ENCODE measurements around the gene TRIM2. TPM values are rescaled to one million over a fixed set of nuclear protein-coding genes. Genes with fewer than 3 reads are reported as not detected.
A peak's percentile ranks its signal among the peaks of the same experiment; 100 is the strongest.
"Not testable (repeated sequence)": the region's sequence is repeated elsewhere in the genome, so short reads cannot be mapped to it uniquely, and the experiment has no call there.

The TRIM2 gene
- 1 to 10 TPM; 1.7 to 2.9 TPM for total RNA-seq

DNA sequence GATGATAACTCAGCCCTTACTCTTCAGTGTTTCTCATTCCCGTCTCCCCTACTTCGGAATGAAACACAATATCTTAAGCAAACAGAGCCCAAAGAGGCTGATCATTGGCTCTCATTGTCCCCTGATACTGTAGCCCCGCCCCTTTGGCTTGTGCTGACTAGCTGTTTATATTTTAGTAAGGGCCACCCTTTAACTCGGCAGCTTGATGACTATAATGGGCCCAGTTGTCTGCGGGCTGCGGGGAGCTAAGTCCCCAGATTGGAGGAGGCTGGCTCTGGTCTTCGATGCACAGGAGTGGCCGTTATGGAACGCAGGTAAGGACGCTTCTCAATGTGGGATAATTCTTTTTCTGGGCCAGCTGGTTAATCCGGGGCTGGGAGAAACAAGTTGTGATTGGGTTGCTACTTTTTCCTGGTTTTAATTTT is at the start of gene TRIM2:
TSS of gene TRIM2 (plus strand) at position 197 of the 425 bp plus-strand sequence. CDS start at position 285, 88 bp downstream.
- POLR2A ChIA-PET = no interaction called here

GRCh38 chr4:153155686-153156085 is 48.6 kb upstream of the TRIM2 start:
- Mint-ChIP-seq H3K4me1 (ENCODE audit: low read depth) (peaks cover 71% of the 10 kb centered on the region), H3K9me3 (no peaks in the 10 kb centered on the region), H3K27me3 (peaks cover 7% of the 10 kb centered on the region), H3K27ac (no peak overlapping the region), H3K36me3 (no peaks in the 10 kb centered on the region), H3K4me3 (no peak overlapping the region)
- DNase-seq = no peak
- CTCF ChIA-PET = interaction anchor here (0.6 to 2.1 kb wide), 12 partner anchors 11 to 493 kb away, joined by 3 to 8 read pairs (median 3); partner anchors contain the start of gene TRIM2
- intact Hi-C loops (cut with micrococcal nuclease) = no loop called here
- POLR2A ChIA-PET = no interaction called here

More for the DNA sequence above, at the start of gene TRIM2:
- H3K36me3 Mint-ChIP-seq = no peaks in the 10 kb centered on the region
- peak within 1 kb of the TSS; percentile 66 for H3K27ac Mint-ChIP-seq
- CTCF ChIA-PET = interaction anchor here (1.1 to 1.4 kb wide), 3 partner anchors 48 to 138 kb away, joined by 3 to 7 read pairs (median 4); no protein-coding TSS in a partner anchor
- H3K27me3 Mint-ChIP-seq = no peaks in the 10 kb centered on the region
- no peaks in the 10 kb centered on the region for H3K9me3 Mint-ChIP-seq
- peak within 1 kb of the TSS; percentile 64 for H3K4me3 Mint-ChIP-seq
- H3K4me1 Mint-ChIP-seq (ENCODE audit: low read depth) = peaks cover 35% of the 10 kb centered on the region
- DNase-seq = no peak
- intact Hi-C loops (cut with micrococcal nuclease) = no loop called here

DNA sequence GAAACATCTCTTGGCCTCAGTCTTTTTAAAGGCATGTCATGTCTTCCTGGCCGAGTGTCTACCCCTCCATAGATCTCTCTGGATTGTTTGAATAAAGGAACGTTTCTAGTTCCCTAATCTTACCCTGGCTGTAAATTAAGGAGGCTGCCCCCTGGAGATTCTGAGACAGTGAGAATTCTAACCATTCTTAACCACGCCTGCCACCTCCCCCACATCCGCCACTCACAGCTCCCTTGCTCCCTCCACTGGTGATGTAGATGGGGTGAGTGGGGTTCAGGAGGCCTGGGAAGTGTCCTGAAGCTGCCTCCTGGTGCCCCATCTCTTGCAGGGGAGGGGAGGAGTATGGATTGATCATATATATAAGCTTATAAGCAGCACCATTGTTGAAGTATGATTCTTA is 48.0 kb upstream of the TRIM2 start:
- CTCF ChIA-PET = interaction anchor here (0.6 to 2.1 kb wide), 16 partner anchors 11 to 493 kb away, joined by 3 to 8 read pairs (median 3); partner anchors contain the start of genes MND1 and TRIM2
- Mint-ChIP-seq H3K4me3 (no peak overlapping the region), H3K27ac (no peak overlapping the region), H3K9me3 (no peaks in the 10 kb centered on the region), H3K36me3 (no peaks in the 10 kb centered on the region), H3K27me3 (peaks cover 7% of the 10 kb centered on the region), H3K4me1 (ENCODE audit: low read depth) (peaks cover 73% of the 10 kb centered on the region)
- POLR2A ChIA-PET = no interaction called here
- intact Hi-C loops (cut with micrococcal nuclease) = no loop called here
- DNase-seq = peak; percentile 62

DNA sequence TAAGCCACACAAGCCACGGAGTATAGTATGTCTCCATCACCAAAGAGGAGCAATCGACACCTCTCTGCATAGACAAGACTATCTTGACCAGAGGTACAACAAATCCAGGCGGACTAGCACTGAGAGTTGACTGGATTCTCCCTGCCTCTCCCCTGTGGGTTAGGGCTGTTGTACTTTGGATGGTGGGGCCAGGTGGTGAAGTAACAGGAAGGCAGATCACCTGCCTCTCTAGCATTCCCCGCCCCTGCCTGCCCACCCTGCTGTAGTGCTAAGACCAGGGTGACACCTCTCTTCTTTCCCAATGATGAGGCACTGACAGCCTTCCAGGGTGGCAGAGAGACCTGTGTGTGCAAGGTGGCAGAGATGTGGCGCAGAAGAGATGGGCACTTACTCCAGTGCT is 47.5 kb upstream of the TRIM2 start:
- Mint-ChIP-seq H3K27me3 (peaks cover 7% of the 10 kb centered on the region), H3K4me1 (ENCODE audit: low read depth) (peaks cover 70% of the 10 kb centered on the region), H3K36me3 (no peaks in the 10 kb centered on the region), H3K27ac (no peak overlapping the region), H3K4me3 (no peak overlapping the region), H3K9me3 (no peaks in the 10 kb centered on the region)
- ChIA-PET POLR2A (no interaction called here), CTCF (interaction anchor here (0.7 to 2.1 kb wide), 12 partner anchors 12 to 487 kb away, joined by 3 to 8 read pairs (median 3); partner anchors contain the start of genes MND1 and TRIM2)
- intact Hi-C loops (cut with micrococcal nuclease) = no loop called here
- no peak for DNase-seq

- no peak overlapping the region for H3K4me3 Mint-ChIP-seq
- peaks cover 53% of the 10 kb centered on the region for H3K4me1 Mint-ChIP-seq (ENCODE audit: low read depth)
- no peak for DNase-seq
- ChIA-PET POLR2A (interaction anchor here (1.1 kb wide), 1 partner anchor 44 kb away, joined by 3 read pairs; no protein-coding TSS in a partner anchor), CTCF (interaction anchor here (0.6 to 3.0 kb wide), 9 partner anchors 11 to 485 kb away, joined by 3 to 16 read pairs (median 7); no protein-coding TSS in a partner anchor)
- no peaks in the 10 kb centered on the region for H3K36me3 Mint-ChIP-seq
- no peaks in the 10 kb centered on the region for H3K9me3 Mint-ChIP-seq
- intact Hi-C loops (cut with micrococcal nuclease) = loop anchor here (1.0 to 2.0 kb wide), 2 partner anchors 46 to 64 kb away; no protein-coding TSS in a partner anchor
- H3K27ac Mint-ChIP-seq = no peak overlapping the region
- peaks cover 5% of the 10 kb centered on the region for H3K27me3 Mint-ChIP-seq
Measured at GRCh38 chr4:153159016-153159415, 45.2 kb upstream of the TRIM2 start.

GRCh38 chr4:153159728-153160221 is 44.5 kb upstream of the TRIM2 start:
- CTCF ChIA-PET = interaction anchor here (0.6 to 3.0 kb wide), 12 partner anchors 11 to 484 kb away, joined by 3 to 16 read pairs (median 6); no protein-coding TSS in a partner anchor
- peak overlapping the region; percentile 30 for H3K4me3 Mint-ChIP-seq
- H3K9me3 Mint-ChIP-seq = no peaks in the 10 kb centered on the region
- POLR2A ChIA-PET = interaction anchor here (0.7 to 1.1 kb wide), 3 partner anchors 45 to 338 kb away, joined by 3 to 4 read pairs (median 3); no protein-coding TSS in a partner anchor
- peaks cover 45% of the 10 kb centered on the region for H3K4me1 Mint-ChIP-seq (ENCODE audit: low read depth)
- no peak for DNase-seq
- intact Hi-C loops (cut with micrococcal nuclease) = loop anchor here (1.0 to 2.0 kb wide), 2 partner anchors 46 to 63 kb away; no protein-coding TSS in a partner anchor
- peak overlapping the region; percentile 68 for H3K27ac Mint-ChIP-seq
- H3K27me3 Mint-ChIP-seq = peaks cover 5% of the 10 kb centered on the region
- H3K36me3 Mint-ChIP-seq = no peaks in the 10 kb centered on the region

DNA sequence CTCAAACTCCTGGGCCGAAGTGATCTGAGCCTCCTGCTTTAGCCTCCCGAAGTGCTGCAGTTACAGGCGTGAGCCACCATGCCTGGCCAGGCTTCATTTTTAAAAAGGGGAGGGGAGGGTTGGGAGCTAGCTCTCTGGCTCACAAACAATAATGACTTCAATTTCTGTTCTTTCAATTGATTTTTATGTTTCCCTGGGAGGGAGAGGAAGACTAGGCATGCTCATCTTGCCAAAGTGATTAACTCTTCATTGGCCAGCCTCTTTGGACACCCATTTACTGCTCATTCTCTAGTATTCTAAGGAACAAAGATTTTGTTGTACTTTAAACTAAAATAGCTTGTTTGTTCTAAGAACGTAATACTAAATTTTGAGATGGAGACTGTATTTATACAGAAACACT is 43.4 kb upstream of the TRIM2 start:
- peaks cover 40% of the 10 kb centered on the region for H3K4me1 Mint-ChIP-seq (ENCODE audit: low read depth)
- no peak overlapping the region for H3K4me3 Mint-ChIP-seq
- no peak for DNase-seq
- ChIA-PET POLR2A (no interaction called here), CTCF (interaction anchor here (0.5 to 3.0 kb wide), 6 partner anchors 15 to 483 kb away, joined by 4 to 16 read pairs (median 8); no protein-coding TSS in a partner anchor)
- no peaks in the 10 kb centered on the region for H3K36me3 Mint-ChIP-seq
- no peaks in the 10 kb centered on the region for H3K9me3 Mint-ChIP-seq
- peaks cover 5% of the 10 kb centered on the region for H3K27me3 Mint-ChIP-seq
- no peak overlapping the region for H3K27ac Mint-ChIP-seq
- intact Hi-C loops (cut with micrococcal nuclease) = no loop called here

DNA sequence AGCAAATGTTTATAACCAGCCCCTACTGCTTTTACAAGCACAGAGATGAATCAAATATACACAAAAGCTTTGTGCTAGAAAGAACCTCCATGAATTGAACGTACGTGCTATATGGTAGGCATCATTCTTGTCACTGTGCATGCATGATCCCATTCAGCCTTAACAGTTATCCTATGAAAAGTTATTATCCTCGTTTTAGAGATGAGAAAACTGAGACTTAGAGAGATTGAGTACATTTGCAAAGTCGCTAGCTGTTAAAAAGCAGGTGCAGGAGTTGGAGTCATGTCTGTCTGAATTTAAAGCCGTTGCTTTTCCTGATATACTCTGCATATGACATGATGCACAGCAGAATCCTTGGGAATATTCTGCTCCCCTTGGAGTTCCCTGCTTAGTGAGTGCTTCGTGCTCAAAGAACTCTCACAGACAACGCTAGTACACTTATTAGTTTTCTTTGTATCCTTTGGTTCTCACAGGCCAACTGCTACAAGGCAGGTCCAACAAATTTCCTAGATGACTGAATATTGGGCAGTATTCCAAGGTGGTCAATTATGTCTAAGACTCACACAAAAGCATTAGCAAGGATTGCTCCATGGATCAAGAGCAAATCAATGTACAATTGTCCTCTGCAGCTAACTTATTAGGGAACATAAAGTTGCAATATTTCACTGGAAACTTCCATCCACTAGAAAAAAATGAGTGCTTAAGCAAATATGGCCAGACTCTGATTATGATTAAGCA is 42.8 kb upstream of the TRIM2 start:
- Mint-ChIP-seq H3K27me3 (peaks cover 5% of the 10 kb centered on the region), H3K27ac (no peak overlapping the region), H3K4me3 (no peak overlapping the region), H3K9me3 (no peaks in the 10 kb centered on the region), H3K36me3 (no peaks in the 10 kb centered on the region), H3K4me1 (ENCODE audit: low read depth) (peaks cover 35% of the 10 kb centered on the region)
- ChIA-PET CTCF (interaction anchor here (0.5 to 3.0 kb wide), 3 partner anchors 16 to 76 kb away, joined by 4 to 16 read pairs (median 10); no protein-coding TSS in a partner anchor), POLR2A (no interaction called here)
- no peak for DNase-seq
- intact Hi-C loops (cut with micrococcal nuclease) = no loop called here

DNA sequence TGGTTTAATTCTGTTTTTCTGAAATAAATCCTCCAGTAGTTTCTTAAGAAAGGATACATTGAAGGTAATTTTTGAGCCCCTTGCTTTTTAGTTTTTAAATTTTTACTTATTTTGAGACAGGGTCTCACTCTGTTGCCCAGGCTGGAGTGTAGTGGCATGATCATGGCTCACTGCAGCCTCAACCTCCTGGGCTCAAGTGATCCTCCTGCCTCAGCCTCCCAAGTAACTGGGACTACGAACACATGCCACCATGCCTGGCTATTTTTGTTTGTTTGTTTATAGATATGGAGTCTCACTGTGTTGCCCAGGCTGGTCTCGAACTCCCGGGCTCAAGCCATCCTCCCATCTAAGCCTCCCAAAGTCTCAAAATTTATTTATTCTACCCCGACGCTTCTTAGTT is 39.0 kb upstream of the TRIM2 start:
- H3K27ac Mint-ChIP-seq; H3K9me3 Mint-ChIP-seq; DNase-seq; POLR2A ChIA-PET; H3K36me3 Mint-ChIP-seq; H3K27me3 Mint-ChIP-seq; CTCF ChIA-PET; intact Hi-C loops (cut with micrococcal nuclease); H3K4me3 Mint-ChIP-seq; H3K4me1 Mint-ChIP-seq (ENCODE audit: low read depth): not testable (repeated sequence)

- ChIA-PET POLR2A (no interaction called here), CTCF (no interaction called here)
- intact Hi-C loops (cut with micrococcal nuclease) = no loop called here
- no peaks in the 10 kb centered on the region for H3K36me3 Mint-ChIP-seq
- no peak overlapping the region for H3K27ac Mint-ChIP-seq
- no peaks in the 10 kb centered on the region for H3K4me1 Mint-ChIP-seq (ENCODE audit: low read depth)
- peaks cover 4% of the 10 kb centered on the region for H3K27me3 Mint-ChIP-seq
- DNase-seq = no peak
- no peaks in the 10 kb centered on the region for H3K9me3 Mint-ChIP-seq
- H3K4me3 Mint-ChIP-seq = no peak overlapping the region
Measured at GRCh38 chr4:153166716-153167501, 37.3 kb upstream of the TRIM2 start.

GRCh38 chr4:153169776-153170175 is 34.5 kb upstream of the TRIM2 start:
- CTCF ChIA-PET = interaction anchor here (0.7 to 1.7 kb wide), 3 partner anchors 10 to 28 kb away, joined by 3 to 6 read pairs (median 4); no protein-coding TSS in a partner anchor
- no peak overlapping the region for H3K27ac Mint-ChIP-seq
- no peak overlapping the region for H3K4me3 Mint-ChIP-seq
- DNase-seq = no peak
- POLR2A ChIA-PET = no interaction called here
- H3K9me3 Mint-ChIP-seq = no peaks in the 10 kb centered on the region
- no peaks in the 10 kb centered on the region for H3K36me3 Mint-ChIP-seq
- H3K27me3 Mint-ChIP-seq = peaks cover 4% of the 10 kb centered on the region
- intact Hi-C loops (cut with micrococcal nuclease) = no loop called here
- no peaks in the 10 kb centered on the region for H3K4me1 Mint-ChIP-seq (ENCODE audit: low read depth)

All from activated CD4-positive, alpha-beta memory T cell treated with anti-CD3 and anti-CD28 coated beads for 36 hours (primary cell).